Activated CD4-positive, alpha-beta T cell treated with anti-CD3 and anti-CD28 coated beads, Interleukin-2, Interleukin-4, amounts not matched to agents 100 ng/mL and 50 ng/mL, durations not matched to agents 16 hours and 8 hours (primary cell): Measurements from ENCODE around the gene CNTD1.

Experiments used
- DNase-seq: peaks from one replicate; pipeline ENCODE4 v3.0.0-alpha.2; 2020; ENCODE audit warnings: low spot score

The CNTD1 gene

DNA sequence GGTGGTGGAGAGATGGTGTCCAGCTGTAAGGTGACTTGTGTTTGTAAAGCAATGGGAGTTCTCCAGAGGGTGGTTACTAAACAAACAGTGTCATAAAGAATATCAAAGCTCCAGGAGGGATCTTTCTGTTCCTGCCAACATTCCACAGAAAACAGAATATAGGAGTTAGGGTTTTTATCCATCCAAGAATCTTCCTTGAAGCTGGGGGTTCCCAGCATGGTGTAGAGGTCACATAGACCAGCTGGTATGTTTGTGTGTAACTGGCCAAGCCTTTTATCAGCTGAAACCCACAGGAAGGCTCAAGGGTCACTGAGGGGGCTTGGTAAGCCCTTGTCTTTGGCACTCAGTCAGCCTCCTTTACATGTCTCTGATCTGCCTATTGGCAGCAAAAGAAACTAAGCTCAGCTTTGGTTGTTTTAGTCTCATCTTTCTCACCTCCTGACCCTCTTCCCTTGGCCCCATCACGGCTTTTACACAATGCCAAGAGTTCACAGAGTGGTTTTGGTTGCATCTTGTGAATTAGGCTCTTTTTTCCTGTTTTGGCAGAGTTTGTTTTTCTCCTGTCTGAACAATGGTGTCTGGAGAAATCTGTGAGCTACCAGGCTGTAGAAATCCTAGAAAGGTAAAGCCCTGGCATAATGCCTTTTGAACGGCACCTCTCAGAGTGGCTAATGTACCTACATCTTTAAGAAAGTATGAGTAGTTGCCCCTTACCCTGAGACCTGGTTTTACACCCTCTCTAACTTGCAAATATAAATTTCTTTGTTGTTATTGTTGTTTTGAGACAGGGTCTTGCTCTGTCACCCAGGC lies 4.6 kb downstream of the CNTD1 start:
- DNase-seq = no peak

DNA sequence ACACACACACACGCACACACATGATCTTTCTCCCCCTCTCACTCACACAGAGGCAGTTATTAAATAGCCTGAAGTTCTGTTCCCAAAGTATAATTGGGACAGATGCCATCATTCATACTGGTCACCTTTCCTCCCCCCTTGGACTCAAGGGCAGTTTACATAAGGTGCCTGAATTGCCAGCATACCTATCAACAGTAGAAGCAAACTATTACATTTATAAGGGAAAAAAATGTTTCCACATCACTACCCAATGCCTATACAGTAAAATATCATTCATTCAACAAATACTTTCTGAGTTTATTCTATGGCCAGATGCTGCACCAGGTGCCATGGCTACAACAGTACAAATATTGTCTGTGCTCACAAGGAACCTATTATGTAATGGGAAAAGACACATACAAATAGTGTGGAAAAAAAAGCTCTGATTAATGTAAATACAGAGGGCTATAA lies 6.3 kb downstream of the CNTD1 start:
- DNase-seq = no peak

GRCh38 chr17:42806249-42806648 lies 7.6 kb downstream of the CNTD1 start:
- no peak for DNase-seq

DNA sequence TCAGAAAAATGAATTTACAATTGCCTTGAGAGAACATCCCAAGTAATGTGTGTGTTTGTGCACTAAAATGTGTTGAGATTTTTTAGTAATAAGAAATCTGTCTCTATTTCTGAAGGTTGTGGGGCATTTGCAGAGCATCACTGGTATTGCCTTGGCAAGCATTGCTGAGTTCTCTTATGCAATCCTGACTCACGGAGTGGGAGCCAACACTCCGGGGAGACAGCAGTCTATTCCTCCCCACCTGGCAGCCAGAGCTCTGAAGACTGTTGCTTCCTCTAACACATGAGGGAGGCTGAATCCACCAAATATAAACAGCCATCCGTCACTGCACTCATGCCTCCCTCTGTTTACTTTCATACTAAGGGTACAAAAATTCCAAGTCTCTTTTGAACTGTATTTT lies 10.6 kb downstream of the CNTD1 start:
- DNase-seq = no peak

DNA sequence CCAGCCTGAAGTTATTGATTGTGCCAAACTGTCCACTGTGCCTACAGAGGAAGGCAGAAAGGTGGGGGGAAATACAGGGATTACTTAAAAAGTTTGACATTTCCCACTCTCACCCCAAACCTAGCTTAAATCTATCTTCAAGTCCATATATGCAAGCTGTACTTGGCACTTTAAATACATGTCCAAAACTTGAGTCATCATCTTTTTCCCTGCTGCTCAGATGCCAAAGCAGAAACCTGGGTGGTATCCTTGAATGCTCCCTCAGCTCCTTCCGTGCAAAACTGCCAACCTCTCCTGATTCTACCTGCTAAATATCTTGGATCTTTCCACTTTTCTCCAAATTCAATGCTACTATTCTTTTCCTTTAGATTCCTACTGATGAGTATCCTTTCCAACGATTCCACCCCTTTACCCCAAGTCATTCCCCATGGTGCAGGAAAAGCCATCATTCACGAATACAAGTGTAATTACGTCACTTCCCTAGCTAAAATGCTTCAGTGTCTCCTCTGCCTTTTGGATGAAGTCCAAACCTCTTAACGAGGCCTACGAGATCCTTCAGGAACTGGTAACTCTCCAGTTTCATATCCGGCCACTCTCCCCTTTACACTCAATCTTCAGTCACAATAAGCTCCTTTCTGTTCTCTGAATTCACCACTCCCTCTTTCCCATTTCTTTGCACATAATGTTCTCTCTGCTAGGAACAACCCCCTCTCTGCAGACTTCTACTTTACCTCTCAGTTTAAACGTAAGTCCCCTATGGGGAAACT lies 16.2 kb downstream of the CNTD1 start:
- no peak for DNase-seq

GRCh38 chr17:42817866-42818265 lies 19.2 kb downstream of the CNTD1 start:
- DNase-seq = no peak

DNA sequence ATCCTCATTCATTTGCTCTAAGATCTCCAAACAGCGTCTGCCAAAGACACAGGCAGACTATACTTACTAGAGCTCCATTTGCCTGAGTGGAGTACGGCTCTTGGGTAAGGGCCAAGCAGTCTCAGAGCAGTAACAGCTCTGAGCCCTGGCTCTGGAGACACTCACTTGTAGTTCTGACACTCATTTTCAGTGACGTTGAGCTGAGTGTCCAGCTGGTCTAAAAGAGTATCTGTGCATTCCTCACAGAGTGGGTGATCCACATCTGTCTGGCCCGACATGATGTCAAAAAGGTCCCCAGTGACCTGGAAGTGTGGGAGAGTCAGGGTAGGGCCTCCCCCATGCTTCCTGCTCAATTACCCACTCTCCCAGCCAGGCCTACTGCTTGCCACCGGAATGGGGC lies 19.7 kb downstream of the CNTD1 start:
- DNase-seq = no peak

DNA sequence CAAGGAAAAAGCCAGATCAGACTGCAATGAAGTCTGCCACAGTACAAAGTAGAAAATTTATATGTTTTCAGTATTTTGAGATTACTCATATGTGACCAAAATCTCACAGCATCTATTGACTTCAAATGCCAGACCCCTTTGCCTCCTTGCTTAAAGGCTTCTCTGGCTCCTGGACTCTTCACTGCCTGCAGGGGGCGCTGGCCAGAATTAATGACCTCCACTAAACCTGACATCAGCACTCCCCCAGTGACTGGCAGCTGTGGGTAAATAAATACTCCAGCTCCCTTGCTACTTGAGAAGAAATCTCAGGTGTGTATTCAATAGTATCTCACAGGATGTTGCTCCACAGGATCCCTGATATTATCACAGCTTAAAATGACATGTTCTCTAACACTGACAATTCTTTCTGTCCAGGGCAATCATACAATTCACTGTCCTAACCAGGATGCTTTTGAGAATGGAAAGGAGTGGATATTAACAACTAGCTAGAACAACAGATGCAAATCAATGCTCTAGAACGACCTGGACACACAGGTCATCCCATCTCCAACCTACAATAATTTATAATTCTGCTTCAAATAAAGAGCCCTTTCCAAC lies 21.4 kb downstream of the CNTD1 start:
- peak; percentile 70 for DNase-seq

- DNase-seq = no peak
Observed at GRCh38 chr17:42821176-42821575, 22.5 kb downstream of the CNTD1 start.

DNA sequence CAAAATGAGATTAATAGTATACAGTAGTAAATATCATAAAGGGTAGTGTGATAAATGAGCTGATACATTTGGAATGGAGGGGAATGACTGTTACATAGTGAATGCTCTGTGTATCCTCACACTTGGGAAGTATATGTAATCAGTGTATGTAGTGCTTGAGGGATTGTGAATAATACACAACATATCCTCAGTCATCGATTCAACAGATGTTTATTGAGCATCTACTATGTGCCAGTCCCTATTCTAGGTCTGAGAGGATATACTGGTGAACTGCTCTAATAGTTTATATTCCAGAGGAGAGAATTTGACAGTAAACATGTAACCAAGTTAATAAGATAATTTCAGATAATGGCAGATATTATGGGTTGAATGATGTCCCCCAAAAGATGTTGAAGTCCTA lies 28.8 kb downstream of the CNTD1 start:
- DNase-seq = no peak

- no peak for DNase-seq
Observed at GRCh38 chr17:42830971-42831370, 32.3 kb downstream of the CNTD1 start.

DNA sequence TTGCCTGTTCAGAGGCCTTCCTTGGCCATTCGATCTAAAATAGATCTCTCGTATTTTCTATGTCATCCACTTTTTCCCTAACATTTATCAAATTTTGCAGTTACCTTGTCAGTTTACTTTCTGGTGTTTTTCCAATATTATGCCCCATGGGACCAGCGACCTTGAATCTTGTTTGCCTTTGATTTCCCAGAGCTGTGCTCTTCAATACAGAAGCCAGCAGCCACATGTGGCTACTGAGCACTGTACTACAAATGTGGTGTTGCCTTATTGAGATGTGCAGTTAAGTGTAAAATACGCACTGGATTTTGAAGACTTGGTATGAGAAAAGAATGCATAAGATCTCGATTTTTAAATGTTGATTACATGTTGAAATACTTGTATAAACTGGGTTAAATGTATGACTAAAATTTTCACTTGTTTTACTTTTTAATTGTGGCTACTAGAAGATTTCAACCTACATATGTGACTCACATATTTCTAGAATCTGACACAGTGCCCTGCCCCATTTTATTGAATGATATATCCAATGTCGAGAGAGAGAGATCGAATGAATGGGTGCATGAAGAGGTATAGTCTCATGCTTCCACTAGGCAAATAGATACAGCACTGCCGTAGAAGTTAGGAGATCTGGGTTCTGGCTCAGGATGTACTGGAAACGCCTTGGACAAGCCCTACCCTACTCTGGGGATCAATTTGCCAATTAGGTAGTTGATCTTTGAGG lies 33.7 kb downstream of the CNTD1 start:
- DNase-seq = no peak

GRCh38 chr17:42832934-42833766 lies 34.5 kb downstream of the CNTD1 start, which contains the start of gene PSME3:
Gene PSME3 (plus strand): TSS chr17:42833397. CDS start chr17:42833632, 235 bp downstream.
- peak; percentile 92 for DNase-seq

GRCh38 chr17:42833767-42834422 lies 35.2 kb downstream of the CNTD1 start:
- DNase-seq = peak; percentile 6

GRCh38 chr17:42835732-42836131 lies 37.1 kb downstream of the CNTD1 start:
- DNase-seq = no peak

DNA sequence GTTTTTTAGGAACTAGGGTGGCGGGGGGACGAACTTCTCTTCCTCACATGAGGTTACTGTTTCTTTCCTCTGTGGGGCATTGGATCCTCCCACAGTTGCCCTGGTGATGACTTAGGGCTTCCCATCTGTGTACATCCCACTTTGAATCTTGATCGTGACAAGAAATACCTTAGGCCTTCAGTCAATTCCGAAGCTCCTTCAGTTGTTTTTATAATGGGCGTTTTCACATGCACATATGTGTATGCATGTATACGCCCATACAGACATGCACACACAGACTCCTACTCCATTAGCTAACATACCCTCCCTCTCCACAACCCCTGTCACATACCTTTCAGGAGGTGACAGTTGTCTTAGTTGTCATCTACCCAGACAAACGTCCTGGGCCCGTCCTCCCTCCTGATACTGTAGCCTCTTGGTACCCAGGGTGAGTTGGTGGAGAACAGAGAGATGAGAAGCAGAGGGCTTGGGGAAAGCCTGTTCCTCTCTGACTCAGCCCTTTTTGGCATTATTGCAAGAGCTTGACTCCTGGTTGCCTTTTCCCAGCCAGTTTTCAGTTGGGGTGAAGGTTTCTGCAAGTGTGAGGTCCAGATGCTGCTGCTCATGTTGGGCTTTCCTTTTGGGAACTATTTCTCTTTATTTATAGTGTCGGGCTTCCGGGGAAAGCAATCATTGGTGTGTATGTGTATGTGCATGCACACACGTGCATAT lies 43.5 kb downstream of the CNTD1 start:
- no peak for DNase-seq

DNA sequence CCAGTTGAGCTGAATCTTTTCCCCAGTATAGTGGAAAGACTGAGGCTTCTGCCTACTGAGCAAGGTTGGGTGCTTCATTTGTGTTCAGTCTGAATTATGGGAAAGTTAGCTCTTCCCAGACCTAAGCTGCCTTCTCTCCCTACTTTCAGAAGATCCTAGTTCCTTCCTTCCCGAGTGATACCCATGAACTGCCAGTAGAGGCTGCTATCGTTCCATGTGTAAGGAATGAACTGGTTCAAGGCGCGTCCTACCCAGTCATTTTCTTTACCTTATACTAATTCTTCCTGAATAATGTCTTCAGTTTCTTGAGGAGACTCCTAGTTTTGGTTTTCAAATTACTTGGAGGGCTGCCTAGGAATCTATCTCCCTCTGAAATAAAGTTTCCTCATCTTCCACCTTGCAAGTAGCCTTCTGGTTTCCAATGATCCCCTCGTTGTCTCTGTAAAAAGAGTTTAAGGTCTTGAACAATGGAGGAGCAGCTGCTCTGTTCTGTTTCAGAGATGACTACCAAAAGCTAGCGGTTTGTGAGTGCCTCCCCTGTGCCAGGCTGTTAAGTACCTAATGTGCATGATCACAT lies 44.8 kb downstream of the CNTD1 start:
- DNase-seq = no peak

DNA sequence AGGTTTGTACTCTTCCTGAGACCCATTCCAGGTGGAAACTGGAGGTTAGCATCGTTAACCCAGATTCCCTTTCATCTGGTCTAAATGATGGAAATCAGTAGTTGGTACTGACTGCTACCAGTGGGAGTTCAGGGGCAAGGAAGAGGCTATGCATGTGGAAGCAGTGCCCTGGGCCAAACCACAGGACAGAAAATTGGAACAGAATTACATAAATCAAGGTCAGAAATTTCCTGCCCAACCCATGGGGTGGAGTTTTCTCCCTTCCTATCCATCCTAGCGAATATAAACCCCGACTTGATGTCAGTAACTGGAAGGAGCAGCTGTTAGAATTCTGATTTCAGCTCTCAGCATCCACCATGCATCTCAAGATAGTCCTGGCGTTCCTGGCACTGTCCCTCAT lies 45.6 kb downstream of the CNTD1 start, which contains the start of gene AOC2:
AOC2 (plus strand) TSS at position 310 of the 400 bp plus-strand sequence; CDS start at position 357, 47 bp downstream.
- no peak for DNase-seq

DNA sequence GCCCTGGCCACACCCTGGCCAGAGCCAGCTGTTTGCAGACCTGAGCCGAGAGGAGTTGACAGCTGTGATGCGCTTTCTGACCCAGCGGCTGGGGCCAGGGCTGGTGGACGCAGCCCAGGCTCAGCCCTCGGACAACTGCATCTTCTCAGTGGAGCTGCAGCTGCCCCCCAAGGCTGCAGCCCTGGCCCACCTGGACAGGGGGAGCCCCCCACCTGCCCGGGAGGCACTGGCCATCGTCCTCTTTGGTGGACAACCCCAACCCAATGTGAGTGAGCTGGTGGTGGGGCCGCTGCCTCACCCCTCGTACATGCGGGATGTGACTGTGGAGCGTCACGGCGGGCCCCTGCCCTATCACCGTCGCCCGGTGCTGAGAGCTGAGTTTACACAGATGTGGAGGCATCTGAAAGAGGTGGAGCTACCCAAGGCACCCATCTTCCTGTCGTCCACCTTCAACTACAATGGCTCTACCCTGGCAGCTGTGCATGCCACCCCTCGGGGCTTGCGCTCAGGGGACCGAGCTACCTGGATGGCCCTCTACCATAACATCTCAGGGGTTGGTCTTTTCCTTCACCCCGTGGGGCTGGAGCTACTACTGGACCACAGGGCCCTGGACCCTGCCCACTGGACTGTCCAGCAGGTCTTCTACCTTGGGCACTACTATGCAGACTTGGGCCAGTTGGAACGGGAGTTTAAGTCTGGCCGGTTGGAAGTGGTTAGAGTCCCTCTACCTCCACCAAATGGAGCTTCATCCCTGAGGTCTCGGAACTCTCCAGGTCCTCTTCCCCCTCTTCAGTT lies 46.3 kb downstream of the CNTD1 start:
- DNase-seq = no peak
